ENCODE results near the gene MBNL2.

The MBNL2 gene

DNA sequence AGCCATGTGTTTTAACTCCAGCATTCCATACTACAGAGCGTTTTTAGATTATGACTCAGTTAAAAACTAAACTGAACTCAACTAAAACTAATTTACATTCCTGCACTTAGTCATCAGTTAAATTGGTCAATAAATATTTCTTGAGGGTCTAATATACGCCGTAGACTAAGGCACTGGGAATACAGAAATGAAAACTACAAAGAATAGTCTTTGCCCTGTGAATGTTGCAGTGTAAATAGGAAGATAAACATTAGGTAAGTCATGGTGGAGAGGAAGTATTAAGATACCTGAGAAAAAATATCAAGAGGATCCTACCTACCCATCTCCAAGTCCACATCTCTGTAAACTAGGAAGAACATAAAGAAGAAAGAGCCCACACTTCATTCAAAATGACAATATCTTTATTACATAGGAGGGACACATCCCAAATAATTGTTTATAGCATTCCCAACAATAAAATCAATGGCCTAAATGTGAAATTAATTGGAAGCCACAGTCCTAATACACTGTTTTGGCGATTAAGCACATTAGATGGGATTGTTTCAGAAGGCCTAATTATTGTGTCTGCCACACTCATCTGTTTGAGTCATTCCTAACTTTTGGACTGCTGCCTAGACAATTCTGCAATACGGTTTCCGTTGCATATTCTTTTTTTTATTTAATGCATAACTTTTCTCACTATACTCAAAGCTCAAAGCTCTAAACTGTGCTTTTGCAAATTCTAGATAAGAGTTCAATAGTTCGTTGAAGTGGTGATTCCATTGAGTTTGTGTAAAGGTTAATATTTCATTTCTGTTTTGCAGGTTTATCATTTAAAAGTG is 52.9 kb downstream of the MBNL2 start:
- H3K4me1 ChIP-seq (ENCODE audit: control insufficient read depth, insufficient read depth, low read length), result peaks cover 54% of the 10 kb centered on the region
- no peak overlapping the region for H3K9ac ChIP-seq (ENCODE audit: low read length)
- peak overlapping the region; percentile 53 for H3K27ac ChIP-seq (ENCODE audit: low read depth, low read length)
- H3K36me3 ChIP-seq (ENCODE audit: control insufficient read depth, insufficient read depth, low read length), result no peaks in the 10 kb centered on the region
- no peaks in the 10 kb centered on the region for H3K27me3 ChIP-seq (ENCODE audit: control insufficient read depth, insufficient read depth, low read length)
- no peak overlapping the region for H3K4me3 ChIP-seq (ENCODE audit: low read length)

DNA sequence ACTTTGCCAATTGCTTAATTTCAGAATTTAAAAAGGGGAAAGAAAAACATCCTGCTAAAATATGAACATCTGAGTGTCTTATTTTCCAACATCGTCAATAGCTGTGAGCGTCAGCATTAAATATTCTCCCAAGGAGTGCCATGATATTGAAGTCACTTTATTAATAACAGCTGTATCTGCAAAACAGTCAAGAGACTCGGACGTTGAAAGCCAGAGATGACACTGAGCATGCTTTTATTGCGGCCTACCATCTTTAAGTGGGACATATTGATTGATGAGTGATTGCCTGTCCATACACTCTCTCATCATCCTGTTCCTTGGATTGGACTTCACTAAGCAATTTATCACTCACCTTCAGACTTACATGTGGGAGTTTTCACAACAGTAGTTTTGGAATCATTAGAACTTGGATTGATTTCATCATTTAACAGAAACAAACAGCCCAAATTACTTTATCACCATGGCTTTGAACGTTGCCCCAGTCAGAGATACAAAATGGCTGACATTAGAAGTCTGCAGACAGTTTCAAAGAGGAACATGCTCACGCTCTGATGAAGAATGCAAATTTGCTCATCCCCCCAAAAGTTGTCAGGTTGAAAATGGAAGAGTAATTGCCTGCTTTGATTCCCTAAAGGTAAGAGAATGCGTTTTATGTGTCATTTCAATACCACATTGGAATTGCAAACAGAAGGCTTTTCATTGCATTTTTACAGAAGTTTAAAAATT is 53.8 kb downstream of the MBNL2 start:
- H3K27me3 ChIP-seq (ENCODE audit: control insufficient read depth, insufficient read depth, low read length), result no peaks in the 10 kb centered on the region
- H3K4me3 ChIP-seq (ENCODE audit: low read length), result no peak overlapping the region
- no peaks in the 10 kb centered on the region for H3K36me3 ChIP-seq (ENCODE audit: control insufficient read depth, insufficient read depth, low read length)
- no peak overlapping the region for H3K9ac ChIP-seq (ENCODE audit: low read length)
- peak overlapping the region; percentile 50 for H3K27ac ChIP-seq (ENCODE audit: low read depth, low read length)
- H3K4me1 ChIP-seq (ENCODE audit: control insufficient read depth, insufficient read depth, low read length), result peaks cover 61% of the 10 kb centered on the region

DNA sequence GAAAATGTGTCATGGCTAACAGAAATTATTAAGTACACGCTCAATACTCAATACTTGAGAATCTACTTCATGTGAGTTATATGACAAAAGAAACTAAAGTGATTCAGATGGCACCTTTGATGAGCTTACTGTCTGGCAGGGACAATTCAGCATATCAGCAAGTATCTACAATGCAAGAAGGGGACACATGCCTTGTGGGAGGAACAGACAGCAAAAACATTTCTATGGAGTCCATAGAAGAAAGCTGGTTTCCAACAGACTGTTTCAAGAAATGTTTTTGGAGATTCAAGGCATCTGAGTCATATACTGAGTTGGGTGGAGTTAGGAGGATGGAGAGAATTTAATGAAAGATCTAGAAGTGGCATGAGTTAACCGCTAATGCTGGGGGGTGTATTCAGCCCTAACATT is 54.7 kb downstream of the MBNL2 start:
- Histone ChIP-seq H3K27ac (ENCODE audit: low read depth, low read length) (peak overlapping the region; percentile 50), H3K4me3 (ENCODE audit: low read length) (no peak overlapping the region), H3K9ac (ENCODE audit: low read length) (no peak overlapping the region), H3K36me3 (ENCODE audit: control insufficient read depth, insufficient read depth, low read length) (no peaks in the 10 kb centered on the region), H3K4me1 (ENCODE audit: control insufficient read depth, insufficient read depth, low read length) (peaks cover 66% of the 10 kb centered on the region), H3K27me3 (ENCODE audit: control insufficient read depth, insufficient read depth, low read length) (no peaks in the 10 kb centered on the region)

DNA sequence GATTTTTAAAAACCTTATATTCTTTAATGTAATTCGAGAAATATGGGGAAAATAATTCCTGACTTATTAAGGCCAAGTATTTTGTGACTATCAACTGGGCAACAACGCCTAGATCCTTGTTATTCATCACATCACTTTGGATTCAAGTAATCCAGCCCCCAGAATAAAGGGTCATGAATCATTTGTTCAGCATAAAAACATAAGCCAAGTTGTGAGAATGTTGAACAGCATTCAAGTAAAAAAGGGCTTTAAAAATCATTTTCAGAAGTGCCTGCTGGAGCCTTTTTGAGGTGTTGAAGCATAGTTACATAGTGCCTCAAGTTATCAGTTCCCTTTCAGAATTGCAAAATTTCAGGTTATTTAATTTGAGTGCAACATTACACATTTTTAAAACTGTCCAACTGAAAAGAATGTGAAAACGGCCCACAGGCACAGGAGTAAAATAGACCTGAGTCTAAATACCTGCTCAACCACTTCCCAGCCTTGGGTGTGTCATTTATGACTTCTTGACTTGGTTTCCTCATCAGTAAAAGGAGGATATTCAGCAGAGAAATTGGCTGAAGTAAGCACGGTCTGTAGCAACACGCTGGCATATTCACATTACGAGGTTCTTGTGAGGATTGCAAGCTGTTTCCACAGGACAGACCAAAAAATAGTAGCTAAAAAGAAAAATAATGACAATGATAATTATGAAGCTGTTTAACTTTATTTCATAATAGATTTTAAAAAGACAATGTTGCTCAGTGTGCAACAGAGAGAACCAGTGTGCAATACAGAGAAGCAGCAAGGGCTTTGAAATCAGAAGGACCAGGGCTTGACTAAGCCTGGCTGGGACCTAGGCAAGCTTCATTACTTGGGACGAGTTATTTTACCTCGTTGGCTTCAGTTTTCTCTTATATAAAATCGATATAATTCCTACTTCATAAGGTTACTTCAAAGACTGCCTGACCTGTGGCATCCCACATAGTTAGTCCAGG is 56.6 kb downstream of the MBNL2 start:
- no peak overlapping the region for H3K4me3 ChIP-seq (ENCODE audit: low read length)
- H3K9ac ChIP-seq (ENCODE audit: low read length), result no peak overlapping the region
- H3K27me3 ChIP-seq (ENCODE audit: control insufficient read depth, insufficient read depth, low read length), result no peaks in the 10 kb centered on the region
- peaks cover 67% of the 10 kb centered on the region for H3K4me1 ChIP-seq (ENCODE audit: control insufficient read depth, insufficient read depth, low read length)
- H3K36me3 ChIP-seq (ENCODE audit: control insufficient read depth, insufficient read depth, low read length), result no peaks in the 10 kb centered on the region
- H3K27ac ChIP-seq (ENCODE audit: low read depth, low read length), result peak overlapping the region; percentile 65

DNA sequence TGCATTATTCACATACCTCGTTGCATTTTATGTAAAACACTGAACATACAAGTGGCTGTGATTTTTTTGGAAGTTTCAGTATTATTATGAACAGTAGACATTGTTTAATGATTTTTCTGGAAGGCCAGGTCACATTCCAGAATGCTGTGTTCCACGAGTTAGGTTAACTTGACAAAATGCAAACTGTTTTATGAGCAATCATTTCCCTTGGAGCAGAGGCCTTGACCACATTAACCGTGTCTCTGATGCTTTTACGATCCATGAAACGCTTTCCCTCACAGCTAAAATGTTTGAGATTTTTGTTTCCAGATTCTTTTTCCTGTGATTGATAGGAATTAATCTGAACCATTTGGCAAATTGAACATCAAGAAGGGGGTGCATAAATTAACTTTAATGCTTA is 57.8 kb downstream of the MBNL2 start:
- Histone ChIP-seq H3K4me3 (ENCODE audit: low read length) (no peak overlapping the region), H3K27ac (ENCODE audit: low read depth, low read length) (peak overlapping the region; percentile 65), H3K36me3 (ENCODE audit: control insufficient read depth, insufficient read depth, low read length) (no peaks in the 10 kb centered on the region), H3K4me1 (ENCODE audit: control insufficient read depth, insufficient read depth, low read length) (peaks cover 59% of the 10 kb centered on the region), H3K9ac (ENCODE audit: low read length) (no peak overlapping the region), H3K27me3 (ENCODE audit: control insufficient read depth, insufficient read depth, low read length) (no peaks in the 10 kb centered on the region)

DNA sequence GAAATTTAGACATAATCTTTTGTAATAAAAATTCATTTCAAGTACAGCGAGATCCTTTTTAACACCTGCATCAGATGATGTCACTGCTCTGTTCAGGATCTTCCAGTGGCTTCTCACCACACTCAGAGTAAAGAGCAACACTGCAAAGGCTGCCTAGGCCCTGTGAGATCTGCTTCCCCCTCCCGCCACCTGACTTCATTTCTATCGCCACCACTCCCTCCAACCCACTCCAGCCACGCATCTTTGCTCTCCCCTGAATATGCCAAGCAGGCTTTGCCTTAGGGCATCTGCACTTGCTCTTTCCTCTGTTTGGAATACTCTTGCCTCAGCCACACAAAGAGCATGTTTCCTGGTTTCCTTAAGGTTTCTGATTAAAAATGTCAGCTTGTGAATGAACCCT is 58.3 kb downstream of the MBNL2 start:
- Histone ChIP-seq H3K27ac (ENCODE audit: low read depth, low read length) (peak overlapping the region; percentile 65), H3K27me3 (ENCODE audit: control insufficient read depth, insufficient read depth, low read length) (no peaks in the 10 kb centered on the region), H3K9ac (ENCODE audit: low read length) (no peak overlapping the region), H3K4me3 (ENCODE audit: low read length) (no peak overlapping the region), H3K36me3 (ENCODE audit: control insufficient read depth, insufficient read depth, low read length) (no peaks in the 10 kb centered on the region), H3K4me1 (ENCODE audit: control insufficient read depth, insufficient read depth, low read length) (peaks cover 53% of the 10 kb centered on the region)

DNA sequence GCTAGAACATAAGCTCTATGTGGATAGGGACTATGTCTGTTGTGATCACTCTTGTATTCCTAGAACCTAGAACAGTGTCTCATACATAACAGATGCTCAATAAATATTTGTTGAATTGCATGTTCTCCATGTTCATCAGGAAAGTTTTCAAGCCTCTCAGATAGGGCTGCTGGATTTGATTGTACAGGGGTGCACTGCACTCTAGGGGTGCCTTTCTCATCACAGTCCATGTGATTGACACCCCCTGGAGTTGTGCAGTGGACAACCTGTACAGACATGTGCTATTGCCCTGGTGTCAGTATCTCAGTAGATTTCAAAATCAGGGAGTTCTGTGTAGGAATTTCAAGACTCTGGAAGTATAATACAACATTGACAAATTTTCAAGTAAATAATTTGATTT is 58.9 kb downstream of the MBNL2 start:
- Histone ChIP-seq H3K9ac (ENCODE audit: low read length) (no peak overlapping the region), H3K27ac (ENCODE audit: low read depth, low read length) (peak overlapping the region; percentile 65)

DNA sequence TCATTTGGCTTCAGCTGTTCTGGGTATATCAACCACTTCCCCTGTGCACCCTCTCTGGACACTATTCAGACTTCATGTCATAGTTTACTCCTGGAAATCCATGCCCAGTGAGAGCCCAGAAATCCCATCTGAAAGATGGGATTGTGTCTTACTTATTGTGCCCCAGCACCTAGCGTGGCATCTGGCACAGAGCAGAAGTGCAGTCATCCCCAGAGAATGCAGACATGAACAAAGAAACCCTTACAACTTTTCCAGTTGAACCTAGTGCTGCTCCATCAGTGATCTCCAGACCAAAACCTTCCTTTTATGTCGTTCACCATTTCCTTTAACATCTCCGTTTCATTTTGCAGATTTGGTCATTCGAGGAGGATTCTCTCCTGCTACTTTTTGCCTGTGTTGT is 60.6 kb downstream of the MBNL2 start:
- Histone ChIP-seq H3K27me3 (ENCODE audit: control insufficient read depth, insufficient read depth, low read length) (no peaks in the 10 kb centered on the region), H3K27ac (ENCODE audit: low read depth, low read length) (peak overlapping the region; percentile 21), H3K4me3 (ENCODE audit: low read length) (no peak overlapping the region), H3K9ac (ENCODE audit: low read length) (no peak overlapping the region), H3K36me3 (ENCODE audit: control insufficient read depth, insufficient read depth, low read length) (no peaks in the 10 kb centered on the region), H3K4me1 (ENCODE audit: control insufficient read depth, insufficient read depth, low read length) (peaks cover 45% of the 10 kb centered on the region)

More for the DNA sequence above, 58.9 kb downstream of the MBNL2 start:
- H3K4me3 ChIP-seq (ENCODE audit: low read length), result no peak overlapping the region
- H3K4me1 ChIP-seq (ENCODE audit: control insufficient read depth, insufficient read depth, low read length), result peaks cover 53% of the 10 kb centered on the region
- no peaks in the 10 kb centered on the region for H3K27me3 ChIP-seq (ENCODE audit: control insufficient read depth, insufficient read depth, low read length)
- no peaks in the 10 kb centered on the region for H3K36me3 ChIP-seq (ENCODE audit: control insufficient read depth, insufficient read depth, low read length)

DNA sequence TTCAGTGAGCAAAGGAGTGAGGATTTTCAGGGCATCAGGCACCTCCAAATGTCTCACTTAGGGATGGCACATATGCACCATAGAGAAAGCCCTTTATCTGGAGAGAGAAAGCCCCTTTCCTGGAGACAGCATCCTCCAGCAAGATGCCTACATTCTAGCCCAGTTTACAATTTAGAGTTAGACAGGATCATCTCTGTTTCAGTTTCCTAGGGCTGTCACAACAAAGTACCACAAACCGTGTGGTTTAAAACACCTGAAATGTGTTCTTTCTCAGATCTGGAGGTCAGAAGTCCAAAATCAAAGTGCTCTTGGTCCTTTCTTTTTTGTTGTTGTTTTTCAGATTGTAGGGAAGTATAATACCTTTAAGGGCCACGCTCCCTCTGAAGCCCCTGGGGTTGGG is 61.8 kb downstream of the MBNL2 start:
- Histone ChIP-seq H3K36me3 (ENCODE audit: control insufficient read depth, insufficient read depth, low read length) (no peaks in the 10 kb centered on the region), H3K4me3 (ENCODE audit: low read length) (no peak overlapping the region), H3K27ac (ENCODE audit: low read depth, low read length) (no peak overlapping the region), H3K9ac (ENCODE audit: low read length) (no peak overlapping the region), H3K4me1 (ENCODE audit: control insufficient read depth, insufficient read depth, low read length) (peaks cover 45% of the 10 kb centered on the region), H3K27me3 (ENCODE audit: control insufficient read depth, insufficient read depth, low read length) (no peaks in the 10 kb centered on the region)

DNA sequence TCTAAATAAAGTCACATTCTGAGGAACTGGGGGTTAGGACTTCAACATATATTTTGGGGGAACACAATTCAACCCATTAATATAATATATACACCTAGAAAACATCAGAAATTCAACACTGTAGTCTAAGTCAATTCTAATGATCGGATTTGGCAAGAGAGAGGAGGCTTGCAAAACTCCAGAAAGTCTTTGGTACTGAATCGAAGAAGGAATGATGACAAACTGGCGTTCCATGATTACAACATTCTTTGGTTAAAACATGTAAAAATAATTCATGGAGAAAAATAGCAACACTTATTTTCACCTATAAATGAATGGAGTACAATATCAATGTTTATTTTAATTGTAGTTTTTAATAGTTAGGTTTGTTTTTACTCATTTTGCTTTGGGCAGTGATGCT is 62.4 kb downstream of the MBNL2 start:
- H3K4me3 ChIP-seq (ENCODE audit: low read length), result no peak overlapping the region
- H3K4me1 ChIP-seq (ENCODE audit: control insufficient read depth, insufficient read depth, low read length), result peaks cover 42% of the 10 kb centered on the region
- no peak overlapping the region for H3K27ac ChIP-seq (ENCODE audit: low read depth, low read length)
- no peaks in the 10 kb centered on the region for H3K36me3 ChIP-seq (ENCODE audit: control insufficient read depth, insufficient read depth, low read length)
- H3K9ac ChIP-seq (ENCODE audit: low read length), result no peak overlapping the region
- H3K27me3 ChIP-seq (ENCODE audit: control insufficient read depth, insufficient read depth, low read length), result no peaks in the 10 kb centered on the region

DNA sequence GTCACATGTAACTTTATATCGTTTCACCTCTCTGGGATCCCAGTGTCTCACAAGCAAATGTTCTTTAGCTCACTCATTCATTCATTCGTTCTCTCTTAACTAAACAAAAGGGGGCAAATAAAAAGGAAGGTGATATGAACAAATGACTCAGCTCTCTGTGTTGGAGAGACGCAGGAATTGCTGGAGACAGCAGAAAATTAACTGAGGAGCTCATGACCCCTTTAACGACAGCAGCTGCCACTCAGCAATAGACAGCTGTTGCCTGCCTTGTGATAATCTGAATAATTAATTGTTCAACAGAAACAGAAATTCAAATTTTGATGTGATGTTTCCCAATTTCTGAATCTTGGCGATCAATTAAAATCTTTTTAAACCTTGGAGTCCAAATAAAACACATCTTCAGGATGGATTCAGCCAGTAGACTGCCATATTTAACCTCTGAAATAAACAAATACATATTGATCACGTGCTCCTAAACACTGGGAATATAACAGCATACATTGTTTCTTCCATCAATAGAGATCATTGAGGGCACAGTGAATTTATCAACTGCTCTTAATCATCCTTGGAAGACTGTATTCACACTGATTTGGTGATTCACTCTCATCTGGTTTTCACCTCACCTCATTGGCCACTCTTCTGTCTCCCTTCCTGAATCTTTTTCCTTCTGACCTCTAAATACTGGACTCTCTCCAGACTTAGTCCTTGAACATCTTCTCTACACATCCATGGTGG is 63.3 kb downstream of the MBNL2 start:
- Histone ChIP-seq H3K4me1 (ENCODE audit: control insufficient read depth, insufficient read depth, low read length) (peaks cover 36% of the 10 kb centered on the region), H3K36me3 (ENCODE audit: control insufficient read depth, insufficient read depth, low read length) (no peaks in the 10 kb centered on the region), H3K9ac (ENCODE audit: low read length) (no peak overlapping the region), H3K27ac (ENCODE audit: low read depth, low read length) (peak overlapping the region; percentile 15), H3K27me3 (ENCODE audit: control insufficient read depth, insufficient read depth, low read length) (no peaks in the 10 kb centered on the region), H3K4me3 (ENCODE audit: low read length) (no peak overlapping the region)

Data from rectal smooth muscle tissue (tissue), 1 donor.